HG03064 (cell line): ENCODE measurements around the gene VSX2.

ENCODE experiments used
- ATAC-seq: cut with Tn5 transposase; IDR thresholded peaks from one replicate; pipeline ENCODE4 v1.9.1; 2021; ENCODE audit warnings: low read depth; ENCODE audit not compliant: unreplicated experiment

The VSX2 gene

GRCh38 chr14:74297986-74298385 is 58.7 kb downstream of the VSX2 start:
- no peak for ATAC-seq

GRCh38 chr14:74299061-74299545 is 59.9 kb downstream of the VSX2 start:
- no peak for ATAC-seq

DNA sequence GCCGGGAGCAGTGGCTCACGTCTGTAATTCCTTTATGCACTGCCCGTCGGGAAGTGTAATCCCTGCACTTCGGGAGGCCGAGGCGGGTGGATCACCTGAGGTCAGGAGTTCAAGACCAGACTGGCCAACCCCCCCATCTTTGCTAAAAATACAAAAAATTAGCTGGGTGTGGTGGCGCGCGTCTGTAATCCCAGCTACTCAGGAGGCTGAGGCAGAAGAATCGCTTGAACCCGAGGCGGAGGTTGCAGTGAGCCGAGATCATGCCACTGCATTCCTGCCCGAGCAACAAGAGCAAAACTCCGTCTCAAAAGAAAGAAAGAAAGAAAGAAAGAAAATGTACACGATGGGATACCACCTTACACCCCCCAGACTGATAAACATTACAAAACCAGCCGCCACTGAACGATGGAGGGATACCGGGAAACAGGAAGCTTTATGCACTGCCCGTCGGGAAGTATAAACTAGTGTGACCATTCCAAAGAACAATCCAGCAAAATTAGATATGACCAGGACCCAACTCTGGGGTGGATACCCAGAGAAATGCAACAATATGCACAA is 62.4 kb downstream of the VSX2 start:
- ATAC-seq, result no peak

DNA sequence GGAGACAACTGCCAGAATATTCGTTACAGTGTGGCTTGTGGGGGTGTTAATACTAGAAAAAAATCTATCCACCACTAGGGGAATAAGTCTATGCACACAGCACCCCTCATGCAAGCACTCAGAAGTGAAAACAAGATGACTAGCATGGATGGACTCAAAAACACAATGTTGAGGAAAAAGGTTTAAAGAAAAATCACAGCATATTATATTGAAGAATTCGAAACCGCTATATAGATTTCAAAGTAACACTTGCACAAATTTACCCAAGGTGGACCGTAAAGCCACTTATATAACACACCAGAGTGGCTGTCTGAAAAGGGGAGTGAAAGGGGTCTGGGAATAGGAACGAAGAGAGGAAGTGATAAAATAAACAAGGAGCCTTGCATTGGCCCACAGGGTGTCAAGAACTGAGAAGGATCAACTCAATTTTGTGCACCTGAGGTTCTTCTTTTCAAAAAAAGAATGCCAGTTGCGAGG is 62.9 kb downstream of the VSX2 start:
- ATAC-seq, result no peak

GRCh38 chr14:74302634-74303569 is 63.7 kb downstream of the VSX2 start, which contains the start of gene ABCD4:
Gene ABCD4 (minus strand): TSS chr14:74302934. CDS start chr14:74302912, 22 bp downstream.
- peak; percentile 94 for ATAC-seq

DNA sequence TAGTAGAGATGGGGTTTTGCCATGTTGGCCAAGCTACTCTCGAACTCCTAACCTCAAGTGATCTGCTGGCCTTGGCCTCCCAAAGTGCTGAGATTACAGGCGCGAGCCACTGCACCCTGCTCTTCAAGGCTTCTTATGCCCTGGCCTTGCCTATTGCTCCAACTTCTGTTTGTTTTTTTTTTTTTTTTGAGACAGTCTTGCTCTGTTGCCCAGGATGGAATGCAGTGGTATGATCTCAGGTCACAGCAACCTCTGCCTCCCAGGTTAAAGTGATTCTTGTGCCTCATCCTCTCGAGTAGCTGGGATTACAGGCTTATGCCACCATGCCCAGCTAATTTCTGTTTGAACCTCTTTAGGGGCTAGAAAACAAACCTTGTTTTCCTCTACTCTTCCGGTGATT is 69.4 kb downstream of the VSX2 start:
- no peak for ATAC-seq

- no peak for ATAC-seq
Observed at GRCh38 chr14:74309125-74310022, 70.1 kb downstream of the VSX2 start.

DNA sequence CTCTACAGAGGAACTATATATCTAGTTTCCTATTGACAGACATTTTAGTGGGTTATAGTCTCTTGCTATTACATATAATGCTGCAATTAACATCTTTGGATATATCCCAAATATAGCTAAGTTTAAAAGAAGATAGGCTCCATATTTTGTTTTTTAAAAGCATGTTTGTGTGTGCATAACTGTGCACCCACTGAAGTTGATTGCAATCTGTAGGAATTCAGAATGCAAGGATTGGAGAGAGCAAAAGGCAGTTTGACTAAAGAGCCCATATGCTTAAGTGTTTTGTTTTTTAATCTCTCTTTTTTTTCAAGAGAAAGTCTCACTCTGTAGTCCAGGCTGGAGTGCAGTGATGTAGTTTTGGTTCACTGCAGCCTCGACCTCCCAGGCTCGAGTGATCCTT is 72.9 kb downstream of the VSX2 start:
- ATAC-seq, result no peak
